A673 (cell line): ENCODE measurements around the gene MTF1. TPM values are rescaled to one million over a fixed set of nuclear protein-coding genes. Genes with fewer than 3 reads are reported as not detected.
A peak's percentile ranks its signal among the peaks of the same experiment; 100 is the strongest.

Experiments used
- BruUV-seq: library from RNA; stranded (reverse); fragments of 400-500 nt; replicated peaks from 2 replicates; lab custom pipeline; 2021; lab: Mats Ljungman, UMichigan
- CTCF ChIA-PET: fragments of 300-600 bp; sonication (Branson Sonifier 250); formaldehyde crosslinking; loops from one replicate; lab custom pipeline; 2022; ENCODE audit warnings: antibody characterized with exemption; lab: Charles Lee
- POLR2A ChIA-PET: fragments of 300-600 bp; sonication (Branson Sonifier 250); formaldehyde crosslinking; loops from one replicate; lab custom pipeline; 2022; ENCODE audit warnings: antibody characterized with exemption; ENCODE audit not compliant: low non-redundant PET; lab: Charles Lee
- DNase-seq: peaks from one replicate; pipeline ENCODE4 v3.0.0-alpha.2; 2015; ENCODE audit warnings: low spot score
- H3K27ac ChIP-seq: fragments of 200-600 bp; sonication (generic); 2 replicates; pipeline ENCODE4 v1.5.1; 2016; ENCODE audit warnings: mixed run types, low read depth, mild to moderate bottlenecking, mixed read lengths, antibody characterized with exemption, low read length; ENCODE audit not compliant: poor library complexity, severe bottlenecking
- H3K27me3 ChIP-seq: fragments of 200-600 bp; sonication (generic); replicated peaks from 2 replicates; pipeline ENCODE4 v1.6.1; 2017; ENCODE audit warnings: mixed run types, low read depth, mild to moderate bottlenecking, mixed read lengths, antibody characterized with exemption, low read length; ENCODE audit not compliant: insufficient read depth, poor library complexity
- H3K36me3 ChIP-seq: fragments of 200-600 bp; sonication (generic); 2 replicates; pipeline ENCODE4 v1.6.1; 2016; ENCODE audit warnings: mixed run types, mild to moderate bottlenecking, mixed read lengths, antibody characterized with exemption, low read length; ENCODE audit not compliant: insufficient read depth, poor library complexity, severe bottlenecking
- H3K4me1 ChIP-seq: fragments of 200-600 bp; sonication (generic); 2 replicates; pipeline ENCODE4 v1.6.1; 2017; ENCODE audit warnings: mixed run types, mild to moderate bottlenecking, mixed read lengths, antibody characterized with exemption, low read length; ENCODE audit not compliant: insufficient read depth, poor library complexity, severe bottlenecking
- H3K4me3 ChIP-seq: fragments of 200-600 bp; sonication (generic); 2 replicates; pipeline ENCODE4 v1.5.1; 2016; ENCODE audit warnings: low read depth, mixed run types, mild to moderate bottlenecking, mixed read lengths, low read length; ENCODE audit not compliant: poor library complexity, severe bottlenecking
- H3K9me3 ChIP-seq: fragments of 200-600 bp; sonication (generic); 2 replicates; pipeline ENCODE4 v1.6.1; 2016; ENCODE audit warnings: mixed run types, low read depth, mild to moderate bottlenecking, mixed read lengths, antibody characterized with exemption, low read length; ENCODE audit not compliant: poor library complexity, severe bottlenecking
- CTCF ChIP-seq: fragments of 300-800, 200-600 bp; sonication (generic); conservative IDR thresholded peaks from 2 replicates; pipeline ENCODE4 v1.5.1; 2017; ENCODE audit warnings: low read depth, mild to moderate bottlenecking, antibody characterized with exemption, low read length, moderate library complexity, mixed read lengths
- EZH2 ChIP-seq: fragments of 200-600 bp; sonication (generic); IDR thresholded peaks from 2 replicates; pipeline ENCODE4 v1.6.1; 2017; ENCODE audit warnings: borderline replicate concordance, low read depth, mild to moderate bottlenecking, mixed read lengths, antibody characterized with exemption, low read length; ENCODE audit not compliant: poor library complexity, severe bottlenecking
- intact Hi-C: fragments of 100-400 bp; cut with micrococcal nuclease; formaldehyde crosslinking; loops from one replicate; pipeline ENCODE4 v1.10.0; 2022; ENCODE audit not compliant: unreplicated experiment
- total RNA-seq: library from RNA; stranded (reverse); gene quantifications from 2 replicates; pipeline ENCODE4 v1.2.3, GENCODE V29; 2021

Gene MTF1
- total RNA-seq, 1 experiment from 2014 or later, result 19.8 TPM

GRCh38 chr1:37878071-37878470 lies 18.7 kb upstream of the MTF1 start:
- ChIA-PET CTCF (no interaction called here), POLR2A (interaction anchor here (0.6 kb wide), 1 partner anchor 70 kb away, joined by 8 read pairs; the partner anchor contains the start of gene YRDC)
- no peaks in the 10 kb centered on the region for H3K27me3 ChIP-seq
- TF ChIP-seq CTCF, result no peak
- TF ChIP-seq EZH2, result no peak
- peaks cover 23% of the 10 kb centered on the region for H3K36me3 ChIP-seq
- intact Hi-C loops, result no loop called here
- no peaks in the 10 kb centered on the region for H3K4me1 ChIP-seq
- DNase-seq, result no peak
- H3K27ac ChIP-seq, result no peak overlapping the region
- BruUV-seq, result no TSS peak
- no peak overlapping the region for H3K4me3 ChIP-seq
- H3K9me3 ChIP-seq, result no peaks in the 10 kb centered on the region

- H3K36me3 ChIP-seq, result peaks cover 17% of the 10 kb centered on the region
- BruUV-seq, result no TSS peak
- H3K27me3 ChIP-seq, result no peaks in the 10 kb centered on the region
- no peak overlapping the region for H3K27ac ChIP-seq
- no peak overlapping the region for H3K4me3 ChIP-seq
- intact Hi-C loops, result no loop called here
- no peaks in the 10 kb centered on the region for H3K4me1 ChIP-seq
- ChIA-PET POLR2A (interaction anchor here (0.5 to 0.6 kb wide), 3 partner anchors 49 to 1478 kb away, joined by 3 to 7 read pairs (median 4); partner anchors contain the start of gene LSM10), CTCF (interaction anchor here (0.6 to 0.9 kb wide), 4 partner anchors 16 to 971 kb away, joined by 3 to 8 read pairs (median 4); no protein-coding TSS in a partner anchor)
- DNase-seq, result no peak
- H3K9me3 ChIP-seq, result no peaks in the 10 kb centered on the region
- no peak for TF ChIP-seq EZH2
- TF ChIP-seq CTCF, result peak; percentile 33; the same call in 1 of the 2 replicates
Observed at GRCh38 chr1:37875833-37876232, 16.4 kb upstream of the MTF1 start.

- Histone ChIP-seq H3K4me3 (no peak overlapping the region), H3K36me3 (peaks cover 12% of the 10 kb centered on the region), H3K4me1 (no peaks in the 10 kb centered on the region), H3K27ac (no peak overlapping the region), H3K9me3 (no peaks in the 10 kb centered on the region), H3K27me3 (no peaks in the 10 kb centered on the region)
- TF ChIP-seq EZH2 (no peak), CTCF (no peak)
- ChIA-PET POLR2A (no interaction called here), CTCF (interaction anchor here (2.0 kb wide), 1 partner anchor 13 kb away, joined by 5 read pairs; the partner anchor contains the start of gene MTF1)
- DNase-seq, result no peak
- intact Hi-C loops, result no loop called here
- BruUV-seq, result no TSS peak
Observed at GRCh38 chr1:37872692-37873091, 13.3 kb upstream of the MTF1 start.
